ENCODE measurements around the gene TRIM45.

GRCh38 chr1:117097443-117097842, 24.1 kb downstream of the TRIM45 start:
- TF ChIP-seq GABPA (IDR thresholded peaks at IDR 0.05; ENCODE audit: low read depth, low read length) = no peak
- no peak for TF ChIP-seq GABPA (CRISPR knock-in tag; IDR thresholded peaks at IDR 0.05; ENCODE audit: low read depth)
- no peak for TF ChIP-seq NR2C2 (CRISPR knock-in tag; IDR thresholded peaks at IDR 0.05; ENCODE audit: borderline replicate concordance)
- TF ChIP-seq ATF3 (CRISPR knock-in tag; IDR thresholded peaks at IDR 0.05) = no peak
- TF ChIP-seq ZNF33B (CRISPR knock-in tag; IDR thresholded peaks at IDR 0.05) = no peak
- TF ChIP-seq GMEB1 (CRISPR knock-in tag; IDR thresholded peaks at IDR 0.05; ENCODE audit: borderline replicate concordance) = no peak
- TF ChIP-seq CTCF (CRISPR knock-in tag; IDR thresholded peaks at IDR 0.05) = no peak
- no peak for TF ChIP-seq ISX (CRISPR knock-in tag; conservative IDR thresholded peaks at IDR 0.05)
- no peak for TF ChIP-seq TRIM24 (CRISPR knock-in tag; IDR thresholded peaks at IDR 0.05)
- TF ChIP-seq KAT7 (CRISPR knock-in tag; IDR thresholded peaks at IDR 0.05; ENCODE audit: borderline replicate concordance) = no peak

All from HepG2 (cell line).